ENCODE measurements around the gene PRCP.
"Not testable (repeated sequence)": the region's sequence is repeated elsewhere in the genome, so short reads cannot be mapped to it uniquely, and the experiment has no call there.

- TF ChIP-seq, protein P1, sequence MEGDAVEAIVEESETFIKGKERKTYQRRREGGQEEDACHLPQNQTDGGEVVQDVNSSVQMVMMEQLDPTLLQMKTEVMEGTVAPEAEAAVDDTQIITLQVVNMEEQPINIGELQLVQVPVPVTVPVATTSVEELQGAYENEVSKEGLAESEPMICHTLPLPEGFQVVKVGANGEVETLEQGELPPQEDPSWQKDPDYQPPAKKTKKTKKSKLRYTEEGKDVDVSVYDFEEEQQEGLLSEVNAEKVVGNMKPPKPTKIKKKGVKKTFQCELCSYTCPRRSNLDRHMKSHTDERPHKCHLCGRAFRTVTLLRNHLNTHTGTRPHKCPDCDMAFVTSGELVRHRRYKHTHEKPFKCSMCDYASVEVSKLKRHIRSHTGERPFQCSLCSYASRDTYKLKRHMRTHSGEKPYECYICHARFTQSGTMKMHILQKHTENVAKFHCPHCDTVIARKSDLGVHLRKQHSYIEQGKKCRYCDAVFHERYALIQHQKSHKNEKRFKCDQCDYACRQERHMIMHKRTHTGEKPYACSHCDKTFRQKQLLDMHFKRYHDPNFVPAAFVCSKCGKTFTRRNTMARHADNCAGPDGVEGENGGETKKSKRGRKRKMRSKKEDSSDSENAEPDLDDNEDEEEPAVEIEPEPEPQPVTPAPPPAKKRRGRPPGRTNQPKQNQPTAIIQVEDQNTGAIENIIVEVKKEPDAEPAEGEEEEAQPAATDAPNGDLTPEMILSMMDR (IDR thresholded peaks at IDR 0.05), result not testable (repeated sequence)
- TF ChIP-seq POLR2A, EP300 (IDR thresholded peaks at IDR 0.05): not testable (repeated sequence)
Observed at GRCh38 chr11:82943430-82943829, 43.2 kb upstream of the PRCP start.

Data from ovary (tissue), 3 donors.